Testis (tissue), 3 donors: ENCODE data around the gene TIAM1. TPM values are rescaled to one million over a fixed set of nuclear protein-coding genes. Genes with fewer than 3 reads are reported as not detected.

Experiments used
- DNase-seq: peaks from one replicate; pipeline ENCODE4 v3.0.0-alpha.2; 2019
- H3K27ac ChIP-seq, 2 donors: fragments of 200-600 bp; sonication (generic); one replicate each; pipeline ENCODE4 v1.5.1; 2019
- H3K27me3 ChIP-seq: fragments of 200-600 bp; sonication (generic); one replicate; pipeline ENCODE4 v1.5.1; 2019
- H3K36me3 ChIP-seq: fragments of 200-600 bp; sonication (generic); one replicate; pipeline ENCODE4 v1.5.1; 2017; ENCODE audit warnings: low read depth; ENCODE audit errors: missing control alignments
- H3K4me1 ChIP-seq: fragments of 200-600 bp; sonication (generic); one replicate; pipeline ENCODE4 v1.5.1; 2019
- H3K4me3 ChIP-seq, 2 donors: fragments of 200-600 bp; sonication (generic); one replicate each; pipeline ENCODE4 v1.5.1; 2017 to 2019
- H3K9me3 ChIP-seq: fragments of 200-600 bp; sonication (generic); one replicate; pipeline ENCODE4 v1.5.1; 2017
- POLR2A ChIP-seq: fragments of 450-650 bp; IDR thresholded peaks from one replicate; pipeline ENCODE4 v1.6.1; 2017; ENCODE audit warnings: antibody characterized with exemption, mild to moderate bottlenecking, moderate library complexity
- WGBS, 2 donors: methylation state at CpG; one replicate each; pipeline ENCODE4 v1.1.5; 2018; 5-methylcytosine and 5-hydroxymethylcytosine counted together
- intact Hi-C: fragments of 100-400 bp; cut with DNase I; formaldehyde crosslinking; loops from one replicate; pipeline ENCODE4 v1.15.1; 2023; ENCODE audit warnings: low total_unique reads
- polyA plus RNA-seq: library from polyadenylated mRNA; stranded (reverse); fragments of 350-450 nt; fragmentation: Illumina TruSeq; extraction: RNeasy Lipid Tissue Mini Kit (QIAGEN cat#74804); gene quantifications from one replicate; pipeline ENCODE4 v1.2.3, GENCODE V29; 2014; ENCODE audit warnings: low read depth, low replicate concordance; ENCODE audit not compliant: insufficient read depth
- total RNA-seq, 2 donors: library from RNA; depleted of rRNA; stranded (reverse); fragments of >200 nt; gene quantifications; one replicate each; pipeline ENCODE4 v1.2.3, GENCODE V29; 2016
- TF ChIP-seq, protein P1 (sequence below), 3 experiments: fragments of 450-650 bp in 2 of 3; fragments of 200-600 bp in 1 of 3; sonication (generic) in 1 of 3; IDR thresholded peaks; one replicate each; pipeline ENCODE4 v1.5.1; 2016 to 2019; ENCODE audit warnings: antibody characterized with exemption in 3 of 3, mild to moderate bottlenecking in 2 of 3, moderate library complexity in 1 of 3

TIAM1 gene
- total and polyA plus RNA-seq, 3 donors from 2014 or later = 21.3 to 51.6 (median 34.6) TPM

DNA sequence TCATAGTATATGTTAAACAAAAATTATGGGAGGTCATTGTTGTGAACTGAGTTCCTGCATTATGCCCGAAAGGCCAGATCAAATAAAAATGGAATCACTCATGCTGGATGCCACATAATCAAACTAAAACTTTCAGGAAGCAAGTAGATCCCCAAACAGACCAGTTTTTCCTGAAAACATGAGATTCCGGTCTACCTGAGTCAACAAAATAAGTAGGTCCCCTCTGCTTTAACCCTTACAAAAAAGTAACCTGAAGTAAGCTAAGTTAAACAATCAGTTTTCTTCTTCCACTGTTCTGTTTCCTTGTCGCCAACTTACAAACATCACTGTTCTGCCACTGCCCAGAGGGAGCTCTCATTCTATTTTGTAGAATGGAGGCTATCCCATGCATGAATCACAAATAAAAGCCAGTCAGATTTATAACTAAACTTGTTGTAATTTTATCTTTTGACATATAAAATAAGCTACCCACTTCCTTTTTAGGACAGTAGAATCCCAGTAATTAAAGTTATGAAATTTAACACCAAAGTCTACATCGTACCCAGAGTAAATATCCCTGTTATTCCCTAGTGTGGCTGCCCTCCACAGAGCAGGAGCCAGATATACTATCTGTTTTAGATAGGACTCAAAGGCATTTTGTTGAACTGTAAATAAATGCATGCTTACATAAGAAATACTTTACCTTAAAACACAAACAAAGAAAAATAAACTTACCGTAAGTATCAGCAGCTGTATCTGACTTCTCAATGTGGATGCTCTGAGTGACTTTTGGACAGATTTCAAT, 149.4 kb downstream of the TIAM1 start:
- no peaks in the 10 kb centered on the region for H3K27me3 ChIP-seq
- WGBS, 2 donors = 90 to 92% methylated on average over 5 of the region's 5 CpGs
- H3K36me3 ChIP-seq = no peaks in the 10 kb centered on the region
- intact Hi-C loops = loop anchor here (5.0 kb wide), 1 partner anchor 388 kb away; no protein-coding TSS in a partner anchor
- no peaks in the 10 kb centered on the region for H3K9me3 ChIP-seq
- no peak for TF ChIP-seq POLR2A
- TF ChIP-seq, protein P1, sequence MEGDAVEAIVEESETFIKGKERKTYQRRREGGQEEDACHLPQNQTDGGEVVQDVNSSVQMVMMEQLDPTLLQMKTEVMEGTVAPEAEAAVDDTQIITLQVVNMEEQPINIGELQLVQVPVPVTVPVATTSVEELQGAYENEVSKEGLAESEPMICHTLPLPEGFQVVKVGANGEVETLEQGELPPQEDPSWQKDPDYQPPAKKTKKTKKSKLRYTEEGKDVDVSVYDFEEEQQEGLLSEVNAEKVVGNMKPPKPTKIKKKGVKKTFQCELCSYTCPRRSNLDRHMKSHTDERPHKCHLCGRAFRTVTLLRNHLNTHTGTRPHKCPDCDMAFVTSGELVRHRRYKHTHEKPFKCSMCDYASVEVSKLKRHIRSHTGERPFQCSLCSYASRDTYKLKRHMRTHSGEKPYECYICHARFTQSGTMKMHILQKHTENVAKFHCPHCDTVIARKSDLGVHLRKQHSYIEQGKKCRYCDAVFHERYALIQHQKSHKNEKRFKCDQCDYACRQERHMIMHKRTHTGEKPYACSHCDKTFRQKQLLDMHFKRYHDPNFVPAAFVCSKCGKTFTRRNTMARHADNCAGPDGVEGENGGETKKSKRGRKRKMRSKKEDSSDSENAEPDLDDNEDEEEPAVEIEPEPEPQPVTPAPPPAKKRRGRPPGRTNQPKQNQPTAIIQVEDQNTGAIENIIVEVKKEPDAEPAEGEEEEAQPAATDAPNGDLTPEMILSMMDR (IDR thresholded peaks at IDR 0.05) = no peak
- no peak overlapping the region for H3K4me3 ChIP-seq
- H3K27ac ChIP-seq = no peak overlapping the region
- peaks cover 7% of the 10 kb centered on the region for H3K4me1 ChIP-seq
- no peak for DNase-seq

DNA sequence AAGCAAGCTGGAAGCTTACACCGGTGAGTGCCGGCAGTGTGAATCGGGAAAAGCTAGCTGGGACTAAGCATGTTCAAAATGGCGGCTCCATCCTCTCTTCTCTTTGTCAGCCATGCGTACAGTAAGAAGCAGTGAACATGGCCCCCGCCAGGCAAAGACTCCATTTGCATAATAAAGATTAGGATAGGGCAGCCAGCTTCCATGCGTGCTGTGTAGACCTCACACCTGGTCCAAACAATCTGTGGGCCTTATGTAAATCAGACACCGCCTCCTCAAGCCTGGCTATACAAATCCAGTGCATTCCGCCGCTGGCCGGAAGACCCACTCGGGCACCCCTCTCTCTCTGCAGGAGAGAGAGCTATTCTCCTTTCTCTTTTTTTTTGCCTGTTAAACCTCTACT, 150.3 kb downstream of the TIAM1 start:
- H3K36me3 ChIP-seq = no peaks in the 10 kb centered on the region
- H3K4me3 ChIP-seq = peak overlapping the region; percentile 21 to 35
- 55 to 80% methylated on average over 12 of the region's 12 CpGs for WGBS, 2 donors
- no peak overlapping the region for H3K27ac ChIP-seq
- intact Hi-C loops = no loop called here
- no peaks in the 10 kb centered on the region for H3K27me3 ChIP-seq
- no peaks in the 10 kb centered on the region for H3K9me3 ChIP-seq
- peaks cover 7% of the 10 kb centered on the region for H3K4me1 ChIP-seq
- no peak for TF ChIP-seq POLR2A
- TF ChIP-seq, protein P1 (IDR thresholded peaks at IDR 0.05) = no peak
- DNase-seq = peak; percentile 49

DNA sequence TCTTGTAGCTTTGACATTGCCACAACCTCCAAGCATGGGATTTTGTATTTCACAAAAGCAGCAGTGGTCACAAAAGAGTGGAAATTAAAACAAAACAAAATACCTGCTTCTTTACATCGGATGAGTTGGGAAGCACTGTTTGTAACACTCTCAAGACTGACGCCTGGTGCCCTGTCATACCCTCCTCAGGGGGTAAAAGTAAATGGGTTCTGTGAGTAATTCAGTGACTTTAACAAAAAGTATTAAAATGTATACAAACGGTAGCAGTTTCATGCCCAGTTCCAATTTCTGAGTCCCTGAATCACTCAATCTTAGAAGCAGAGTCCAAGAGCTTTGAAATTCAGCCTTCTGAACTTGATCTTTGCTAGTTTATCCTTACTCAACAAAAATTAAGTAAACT, 152.5 kb downstream of the TIAM1 start:
- no peak for TF ChIP-seq POLR2A
- TF ChIP-seq, protein P1 (IDR thresholded peaks at IDR 0.05) = no peak
- no peak overlapping the region for H3K4me3 ChIP-seq
- H3K4me1 ChIP-seq = no peaks in the 10 kb centered on the region
- intact Hi-C loops = no loop called here
- 86 to 93% methylated on average over 3 of the region's 3 CpGs for WGBS, 2 donors
- no peaks in the 10 kb centered on the region for H3K27me3 ChIP-seq
- no peak for DNase-seq
- H3K36me3 ChIP-seq = no peaks in the 10 kb centered on the region
- no peak overlapping the region for H3K27ac ChIP-seq
- H3K9me3 ChIP-seq = no peaks in the 10 kb centered on the region

DNA sequence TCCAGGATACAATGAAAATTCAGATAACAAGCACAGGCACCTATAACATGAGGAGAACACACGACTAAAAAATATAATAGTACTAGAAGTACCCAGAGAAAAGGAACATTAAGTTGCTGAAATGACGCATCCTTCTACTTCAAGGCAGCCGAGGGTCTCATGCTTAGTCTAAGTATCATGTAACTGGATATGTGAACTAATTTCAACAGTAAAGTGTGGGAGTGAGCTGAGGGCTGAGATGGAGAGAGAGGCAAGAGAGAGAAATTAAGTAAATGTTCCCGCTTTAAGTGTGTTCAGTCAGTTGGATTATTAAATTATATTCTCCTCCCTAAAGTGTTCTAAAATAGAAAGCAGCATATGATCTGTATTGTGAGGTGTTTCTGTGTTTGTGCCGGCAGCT, 153.5 kb downstream of the TIAM1 start:
- intact Hi-C loops = no loop called here
- H3K4me3 ChIP-seq = no peak overlapping the region
- H3K9me3 ChIP-seq = no peaks in the 10 kb centered on the region
- no peaks in the 10 kb centered on the region for H3K4me1 ChIP-seq
- no peak for TF ChIP-seq POLR2A
- TF ChIP-seq, protein P1 (IDR thresholded peaks at IDR 0.05) = no peak
- no peak overlapping the region for H3K27ac ChIP-seq
- no peaks in the 10 kb centered on the region for H3K36me3 ChIP-seq
- no peaks in the 10 kb centered on the region for H3K27me3 ChIP-seq
- 77 to 82% methylated on average over 5 of the region's 5 CpGs for WGBS, 2 donors
- no peak for DNase-seq

DNA sequence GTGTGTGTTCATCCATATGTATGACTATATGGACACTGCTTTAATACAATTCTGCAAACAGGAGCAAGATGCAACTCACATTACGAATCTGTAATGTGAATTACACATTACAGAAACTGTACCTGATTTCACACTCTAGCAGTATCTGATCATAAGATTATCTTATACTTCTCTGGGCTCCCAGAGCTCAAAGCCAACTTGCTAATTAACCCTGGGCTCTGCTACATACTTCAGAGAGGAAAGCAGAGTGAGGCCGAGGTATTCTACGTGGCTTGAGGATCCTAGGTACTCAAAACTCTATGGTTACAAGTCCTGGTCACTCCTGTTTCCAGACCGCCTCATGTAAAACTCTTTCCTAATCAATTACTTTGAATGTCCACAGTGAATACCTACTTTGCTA, 156.6 kb downstream of the TIAM1 start:
- Histone ChIP-seq H3K9me3 (no peaks in the 10 kb centered on the region), H3K27ac (no peak overlapping the region), H3K4me1 (no peaks in the 10 kb centered on the region), H3K4me3 (no peak overlapping the region), H3K36me3 (no peaks in the 10 kb centered on the region), H3K27me3 (no peaks in the 10 kb centered on the region)
- 91 to 92% methylated on average over 4 of the region's 4 CpGs for WGBS, 2 donors
- intact Hi-C loops = no loop called here
- TF ChIP-seq, protein P1 (IDR thresholded peaks at IDR 0.05) = no peak
- TF ChIP-seq POLR2A = no peak
- no peak for DNase-seq
